GM23338 (cell line): ENCODE measurements around the gene TMC2. TPM values are rescaled to one million over a fixed set of nuclear protein-coding genes. Genes with fewer than 3 reads are reported as not detected.

ENCODE experiments used
- ATAC-seq: fragments of 200-7000 bp; cut with Tn5 transposase; 3 replicates; pipeline ENCODE4 v1.9.1; 2020
- DNase-seq: peaks from one replicate; pipeline ENCODE4 v3.0.0-alpha.2; 2015; ENCODE audit warnings: low spot score
- H2AFZ ChIP-seq: fragments of 200-600 bp; sonication (generic); 2 replicates; pipeline ENCODE4 v1.8.0; 2016; ENCODE audit warnings: antibody characterized with exemption, mild to moderate bottlenecking, moderate library complexity
- H3F3A ChIP-seq: fragments of 200-600 bp; sonication (generic); replicated peaks from 2 replicates; pipeline ENCODE4 v1.8.0; 2017; ENCODE audit warnings: antibody characterized with exemption, mixed run types, low read depth
- H3K27ac ChIP-seq: fragments of 200-600 bp; sonication (generic); 2 replicates; pipeline ENCODE4 v1.6.1; 2016; ENCODE audit warnings: low read depth
- H3K27me3 ChIP-seq: fragments of 200-600 bp; sonication (generic); 2 replicates; pipeline ENCODE4 v1.8.0; 2016; ENCODE audit warnings: mild to moderate bottlenecking, mixed run types, moderate library complexity; ENCODE audit not compliant: insufficient read depth
- H3K36me3 ChIP-seq: fragments of 200-600 bp; sonication (generic); 2 replicates; pipeline ENCODE4 v1.8.0; 2016; ENCODE audit warnings: mild to moderate bottlenecking; ENCODE audit not compliant: insufficient read depth
- H3K4me1 ChIP-seq: fragments of 200-600 bp; sonication (generic); 2 replicates; pipeline ENCODE4 v1.8.0; 2016; ENCODE audit warnings: mild to moderate bottlenecking, moderate library complexity; ENCODE audit not compliant: insufficient read depth
- H3K4me2 ChIP-seq: fragments of 200-600 bp; sonication (generic); 2 replicates; pipeline ENCODE4 v1.7.1; 2017; ENCODE audit warnings: mixed run types
- H3K4me3 ChIP-seq: fragments of 200-600 bp; sonication (generic); 2 replicates; pipeline ENCODE4 v1.6.1; 2016; ENCODE audit warnings: mixed run types
- H3K79me2 ChIP-seq: fragments of 200-600 bp; sonication (generic); replicated peaks from 2 replicates; pipeline ENCODE4 v1.8.0; 2017; ENCODE audit warnings: mild to moderate bottlenecking; ENCODE audit not compliant: insufficient read depth
- H3K9me2 ChIP-seq: fragments of 200-600 bp; sonication (generic); 2 replicates; pipeline ENCODE4 v1.8.0; 2017; ENCODE audit not compliant: insufficient read depth
- H4K20me1 ChIP-seq: fragments of 200-600 bp; sonication (generic); replicated peaks from 2 replicates; pipeline ENCODE4 v1.8.0; 2017; ENCODE audit warnings: mild to moderate bottlenecking; ENCODE audit not compliant: insufficient read depth
- H3K27ac Mint-ChIP-seq: 2 replicates; pipeline ENCODE4 v1.8.0; 2020; ENCODE audit warnings: inconsistent platforms, mild to moderate bottlenecking, moderate library complexity, mixed read lengths
- H3K27me3 Mint-ChIP-seq: 3 replicates; pipeline ENCODE4 v1.8.0; 2022; ENCODE audit warnings: low read depth, mild to moderate bottlenecking, moderate library complexity, mixed read lengths, inconsistent platforms; ENCODE audit not compliant: insufficient read depth, poor library complexity
- H3K36me3 Mint-ChIP-seq: 3 replicates; pipeline ENCODE4 v1.8.0; 2021; ENCODE audit warnings: low read depth, mild to moderate bottlenecking, inconsistent platforms, moderate library complexity, mixed read lengths
- H3K4me1 Mint-ChIP-seq: 3 replicates; pipeline ENCODE4 v1.8.0; 2020; ENCODE audit warnings: mild to moderate bottlenecking, inconsistent platforms, mixed read lengths
- H3K4me3 Mint-ChIP-seq: 3 replicates; pipeline ENCODE4 v1.8.0; 2021; ENCODE audit warnings: moderate library complexity, mild to moderate bottlenecking, inconsistent platforms, mixed read lengths
- H3K9me3 Mint-ChIP-seq: 3 replicates; pipeline ENCODE4 v1.8.0; 2020; ENCODE audit warnings: moderate library complexity, mild to moderate bottlenecking, inconsistent platforms, mixed read lengths
- CTCF ChIP-seq, 2 experiments: fragments of 200-600 bp in 1 of 2; sonication (generic) in 1 of 2; conservative IDR thresholded peaks; 2 replicates each; pipeline versions ENCODE4 v1.5.1 to v1.6.1; 2016 to 2017; ENCODE audit warnings: antibody characterized with exemption in 2 of 2, low read depth in 2 of 2, mild to moderate bottlenecking in 2 of 2, moderate library complexity in 1 of 2
- EZH2 ChIP-seq: fragments of 200-600 bp; sonication (generic); IDR thresholded peaks from one replicate; pipeline ENCODE4 v1.8.0; 2017; ENCODE audit warnings: antibody characterized with exemption, mild to moderate bottlenecking, low read depth; ENCODE audit not compliant: unreplicated experiment
- JUNB ChIP-seq: IDR thresholded peaks from one replicate; pipeline ENCODE4 v1.6.1; 2016; ENCODE audit warnings: antibody characterized with exemption; ENCODE audit not compliant: unreplicated experiment
- NANOG ChIP-seq: IDR thresholded peaks from 2 replicates; pipeline ENCODE4 v1.6.1; 2016; ENCODE audit warnings: antibody characterized with exemption, borderline replicate concordance
- POLR2AphosphoS5 ChIP-seq: IDR thresholded peaks from 2 replicates; pipeline ENCODE4 v1.6.1; 2016; ENCODE audit warnings: antibody characterized with exemption, low read depth
- REST ChIP-seq: IDR thresholded peaks from one replicate; pipeline ENCODE4 v1.6.1; 2018; ENCODE audit warnings: antibody characterized with exemption; ENCODE audit not compliant: unreplicated experiment
- STAT1 ChIP-seq: IDR thresholded peaks from one replicate; pipeline ENCODE4 v1.6.1; 2016; ENCODE audit warnings: antibody characterized with exemption; ENCODE audit not compliant: unreplicated experiment
- ZNF331 ChIP-seq: fragments of 250-450 bp; sonication (Bioruptor Pico); IDR thresholded peaks from 2 replicates; pipeline ENCODE4 v1.5.0; 2020; ENCODE audit warnings: low read depth, mild to moderate bottlenecking, moderate library complexity
- polyA plus RNA-seq: library from polyadenylated mRNA; unstranded; fragments of >200 nt; fragmentation: Nextera tagmentation; extraction: Ambion mirVana; gene quantifications from 2 replicates; pipeline ENCODE4 v1.2.1, GENCODE V29; 2016
- total RNA-seq: library from RNA; depleted of rRNA; stranded (reverse); fragments of >200 nt; shearing (Covaris generic); gene quantifications from 2 replicates; pipeline ENCODE4 v1.2.3, GENCODE V29; 2014
- TF ChIP-seq, protein P1 (sequence below): fragments of 250-450 bp; sonication (Bioruptor Pico); IDR thresholded peaks from 2 replicates; pipeline ENCODE4 v1.5.0; 2020; ENCODE audit warnings: mild to moderate bottlenecking, moderate library complexity

TMC2 gene
- total and polyA plus RNA-seq, 2 experiments from 2014 or later, result not detected

DNA sequence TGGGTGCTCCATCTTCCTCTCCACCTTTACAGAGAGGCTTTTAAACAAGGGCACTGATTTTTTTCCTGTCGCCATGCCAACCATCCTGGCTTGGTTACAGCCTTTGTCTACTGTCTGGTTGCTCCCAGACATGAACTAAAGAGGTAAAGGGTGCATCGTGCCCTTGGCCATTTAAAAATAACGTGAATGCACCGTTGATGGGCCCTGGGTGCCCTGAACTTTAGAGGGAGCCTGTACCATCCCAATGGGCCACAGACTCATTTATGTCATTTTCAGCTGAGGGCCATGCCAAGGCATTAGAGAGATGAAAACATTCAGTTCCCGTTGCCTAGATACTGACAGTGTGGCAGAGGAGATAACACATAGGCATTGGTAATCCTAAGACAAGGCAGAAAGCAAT lies 23.3 kb downstream of the TMC2 start:
- peaks cover 39% of the 10 kb centered on the region for H3K27me3 Mint-ChIP-seq
- no peaks in the 10 kb centered on the region for H3K36me3 Mint-ChIP-seq
- Histone ChIP-seq H3K4me1 (no peaks in the 10 kb centered on the region), H3K4me2 (no peak overlapping the region), H2AFZ (no peak overlapping the region), H3K36me3 (no peaks in the 10 kb centered on the region), H3F3A (no peaks in the 10 kb centered on the region), H3K4me3 (no peak overlapping the region), H3K27me3 (peaks cover 68% of the 10 kb centered on the region), H3K27ac (no peak overlapping the region), H4K20me1 (no peaks in the 10 kb centered on the region; the same call in 1 of the 2 replicates), H3K79me2 (no peaks in the 10 kb centered on the region), H3K9me2 (no peaks in the 10 kb centered on the region)
- peak overlapping the region; percentile 75; the same call in 2 of the 3 replicates for H3K4me3 Mint-ChIP-seq
- TF ChIP-seq STAT1, result no peak
- TF ChIP-seq ZNF331 (CRISPR knock-in tag), result no peak
- TF ChIP-seq REST, result no peak
- TF ChIP-seq JUNB, result no peak
- no peak for TF ChIP-seq POLR2AphosphoS5
- ATAC-seq (no peak), DNase-seq (no peak)
- H3K9me3 Mint-ChIP-seq, result no peaks in the 10 kb centered on the region
- peaks cover 6% of the 10 kb centered on the region for H3K4me1 Mint-ChIP-seq
- H3K27ac Mint-ChIP-seq, result no peak overlapping the region

GRCh38 chr20:2563116-2563515 lies 26.7 kb downstream of the TMC2 start:
- H3K4me1 Mint-ChIP-seq, result peaks cover 2% of the 10 kb centered on the region; the same call in 1 of the 3 replicates
- no peak for ATAC-seq
- TF ChIP-seq, protein P1, sequence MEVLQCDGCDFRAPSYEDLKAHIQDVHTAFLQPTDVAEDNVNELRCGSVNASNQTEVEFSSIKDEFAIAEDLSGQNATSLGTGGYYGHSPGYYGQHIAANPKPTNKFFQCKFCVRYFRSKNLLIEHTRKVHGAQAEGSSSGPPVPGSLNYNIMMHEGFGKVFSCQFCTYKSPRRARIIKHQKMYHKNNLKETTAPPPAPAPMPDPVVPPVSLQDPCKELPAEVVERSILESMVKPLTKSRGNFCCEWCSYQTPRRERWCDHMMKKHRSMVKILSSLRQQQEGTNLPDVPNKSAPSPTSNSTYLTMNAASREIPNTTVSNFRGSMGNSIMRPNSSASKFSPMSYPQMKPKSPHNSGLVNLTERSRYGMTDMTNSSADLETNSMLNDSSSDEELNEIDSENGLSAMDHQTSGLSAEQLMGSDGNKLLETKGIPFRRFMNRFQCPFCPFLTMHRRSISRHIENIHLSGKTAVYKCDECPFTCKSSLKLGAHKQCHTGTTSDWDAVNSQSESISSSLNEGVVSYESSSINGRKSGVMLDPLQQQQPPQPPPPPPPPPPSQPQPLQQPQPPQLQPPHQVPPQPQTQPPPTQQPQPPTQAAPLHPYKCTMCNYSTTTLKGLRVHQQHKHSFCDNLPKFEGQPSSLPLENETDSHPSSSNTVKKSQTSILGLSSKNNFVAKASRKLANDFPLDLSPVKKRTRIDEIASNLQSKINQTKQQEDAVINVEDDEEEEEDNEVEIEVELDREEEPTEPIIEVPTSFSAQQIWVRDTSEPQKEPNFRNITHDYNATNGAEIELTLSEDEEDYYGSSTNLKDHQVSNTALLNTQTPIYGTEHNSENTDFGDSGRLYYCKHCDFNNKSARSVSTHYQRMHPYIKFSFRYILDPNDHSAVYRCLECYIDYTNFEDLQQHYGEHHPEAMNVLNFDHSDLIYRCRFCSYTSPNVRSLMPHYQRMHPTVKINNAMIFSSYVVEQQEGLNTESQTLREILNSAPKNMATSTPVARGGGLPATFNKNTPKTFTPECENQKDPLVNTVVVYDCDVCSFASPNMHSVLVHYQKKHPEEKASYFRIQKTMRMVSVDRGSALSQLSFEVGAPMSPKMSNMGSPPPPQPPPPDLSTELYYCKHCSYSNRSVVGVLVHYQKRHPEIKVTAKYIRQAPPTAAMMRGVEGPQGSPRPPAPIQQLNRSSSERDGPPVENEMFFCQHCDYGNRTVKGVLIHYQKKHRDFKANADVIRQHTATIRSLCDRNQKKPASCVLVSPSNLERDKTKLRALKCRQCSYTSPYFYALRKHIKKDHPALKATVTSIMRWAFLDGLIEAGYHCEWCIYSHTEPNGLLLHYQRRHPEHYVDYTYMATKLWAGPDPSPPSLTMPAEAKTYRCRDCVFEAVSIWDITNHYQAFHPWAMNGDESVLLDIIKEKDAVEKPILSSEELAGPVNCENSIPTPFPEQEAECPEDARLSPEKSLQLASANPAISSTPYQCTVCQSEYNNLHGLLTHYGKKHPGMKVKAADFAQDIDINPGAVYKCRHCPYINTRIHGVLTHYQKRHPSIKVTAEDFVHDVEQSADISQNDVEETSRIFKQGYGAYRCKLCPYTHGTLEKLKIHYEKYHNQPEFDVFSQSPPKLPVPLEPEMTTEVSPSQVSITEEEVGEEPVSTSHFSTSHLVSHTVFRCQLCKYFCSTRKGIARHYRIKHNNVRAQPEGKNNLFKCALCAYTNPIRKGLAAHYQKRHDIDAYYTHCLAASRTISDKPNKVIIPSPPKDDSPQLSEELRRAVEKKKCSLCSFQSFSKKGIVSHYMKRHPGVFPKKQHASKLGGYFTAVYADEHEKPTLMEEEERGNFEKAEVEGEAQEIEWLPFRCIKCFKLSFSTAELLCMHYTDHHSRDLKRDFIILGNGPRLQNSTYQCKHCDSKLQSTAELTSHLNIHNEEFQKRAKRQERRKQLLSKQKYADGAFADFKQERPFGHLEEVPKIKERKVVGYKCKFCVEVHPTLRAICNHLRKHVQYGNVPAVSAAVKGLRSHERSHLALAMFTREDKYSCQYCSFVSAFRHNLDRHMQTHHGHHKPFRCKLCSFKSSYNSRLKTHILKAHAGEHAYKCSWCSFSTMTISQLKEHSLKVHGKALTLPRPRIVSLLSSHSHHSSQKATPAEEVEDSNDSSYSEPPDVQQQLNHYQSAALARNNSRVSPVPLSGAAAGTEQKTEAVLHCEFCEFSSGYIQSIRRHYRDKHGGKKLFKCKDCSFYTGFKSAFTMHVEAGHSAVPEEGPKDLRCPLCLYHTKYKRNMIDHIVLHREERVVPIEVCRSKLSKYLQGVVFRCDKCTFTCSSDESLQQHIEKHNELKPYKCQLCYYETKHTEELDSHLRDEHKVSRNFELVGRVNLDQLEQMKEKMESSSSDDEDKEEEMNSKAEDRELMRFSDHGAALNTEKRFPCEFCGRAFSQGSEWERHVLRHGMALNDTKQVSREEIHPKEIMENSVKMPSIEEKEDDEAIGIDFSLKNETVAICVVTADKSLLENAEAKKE (CRISPR knock-in tag), result no peak
- no peak for TF ChIP-seq EZH2
- TF ChIP-seq JUNB, result no peak
- no peak for TF ChIP-seq CTCF (conservative IDR thresholded peaks at IDR 0.05; ENCODE audit: low read depth in 2 of 2)
- no peak for TF ChIP-seq NANOG

More at GRCh38 chr20:2563116-2563515, 26.7 kb downstream of the TMC2 start:
- no peak overlapping the region for H3K4me3 ChIP-seq
- H3K27me3 ChIP-seq, result peaks cover 36% of the 10 kb centered on the region
- H3K9me2 ChIP-seq, result no peaks in the 10 kb centered on the region
- H3F3A ChIP-seq, result no peaks in the 10 kb centered on the region
- H3K4me2 ChIP-seq, result no peak overlapping the region
- no peaks in the 10 kb centered on the region for H3K9me3 Mint-ChIP-seq
- peak overlapping the region; percentile 63; the same call in 1 of the 2 replicates for H2AFZ ChIP-seq
- H3K4me3 Mint-ChIP-seq, result no peak overlapping the region
- H3K27me3 Mint-ChIP-seq, result peaks cover 28% of the 10 kb centered on the region
- no peak overlapping the region for H3K27ac ChIP-seq
- H3K79me2 ChIP-seq, result no peaks in the 10 kb centered on the region
- H3K36me3 Mint-ChIP-seq, result no peaks in the 10 kb centered on the region
- no peak for DNase-seq
- H3K27ac Mint-ChIP-seq, result no peak overlapping the region
- H4K20me1 ChIP-seq, result no peaks in the 10 kb centered on the region
- H3K4me1 ChIP-seq, result no peaks in the 10 kb centered on the region
- H3K36me3 ChIP-seq, result no peaks in the 10 kb centered on the region
